Suprapubic skin (tissue), 3 donors: Measurements from ENCODE around the gene KCNIP3.

Source experiments
- EP300 ChIP-seq: sonication (generic); formaldehyde crosslinking; IDR thresholded peaks from one replicate; pipeline ENCODE4 v1.6.1; 2017; ENCODE audit warnings: antibody characterized with exemption
- POLR2A ChIP-seq, 2 donors: fragments of 450-650 bp; IDR thresholded peaks; one replicate each; pipeline ENCODE4 v1.6.1; 2017; ENCODE audit warnings: antibody characterized with exemption in 2 of 2, mild to moderate bottlenecking in 2 of 2, moderate library complexity in 2 of 2
- TF ChIP-seq, protein P1 (sequence below), 2 donors: fragments of 200-600 bp in 1 of 2; fragments of 450-650 bp in 1 of 2; sonication (generic) in 1 of 2; IDR thresholded peaks; one replicate each; pipeline ENCODE4 v1.5.1; 2016 to 2019; ENCODE audit warnings: antibody characterized with exemption in 2 of 2, mild to moderate bottlenecking in 1 of 2, moderate library complexity in 1 of 2

- TF ChIP-seq, protein P1, sequence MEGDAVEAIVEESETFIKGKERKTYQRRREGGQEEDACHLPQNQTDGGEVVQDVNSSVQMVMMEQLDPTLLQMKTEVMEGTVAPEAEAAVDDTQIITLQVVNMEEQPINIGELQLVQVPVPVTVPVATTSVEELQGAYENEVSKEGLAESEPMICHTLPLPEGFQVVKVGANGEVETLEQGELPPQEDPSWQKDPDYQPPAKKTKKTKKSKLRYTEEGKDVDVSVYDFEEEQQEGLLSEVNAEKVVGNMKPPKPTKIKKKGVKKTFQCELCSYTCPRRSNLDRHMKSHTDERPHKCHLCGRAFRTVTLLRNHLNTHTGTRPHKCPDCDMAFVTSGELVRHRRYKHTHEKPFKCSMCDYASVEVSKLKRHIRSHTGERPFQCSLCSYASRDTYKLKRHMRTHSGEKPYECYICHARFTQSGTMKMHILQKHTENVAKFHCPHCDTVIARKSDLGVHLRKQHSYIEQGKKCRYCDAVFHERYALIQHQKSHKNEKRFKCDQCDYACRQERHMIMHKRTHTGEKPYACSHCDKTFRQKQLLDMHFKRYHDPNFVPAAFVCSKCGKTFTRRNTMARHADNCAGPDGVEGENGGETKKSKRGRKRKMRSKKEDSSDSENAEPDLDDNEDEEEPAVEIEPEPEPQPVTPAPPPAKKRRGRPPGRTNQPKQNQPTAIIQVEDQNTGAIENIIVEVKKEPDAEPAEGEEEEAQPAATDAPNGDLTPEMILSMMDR (IDR thresholded peaks at IDR 0.05) = no peak
- TF ChIP-seq POLR2A (IDR thresholded peaks at IDR 0.05) (no peak), EP300 (no peak)
Measured at GRCh38 chr2:95313296-95314131, 16.4 kb downstream of the KCNIP3 start.
